Posterior cingulate gyrus (tissue), 11 donors: Measurements from ENCODE around the gene IKZF2.

Source experiments
- DNase-seq, 10 donors: peaks; one replicate each; pipeline versions ENCODE4 v3.0.0 to v3.0.0-alpha.2; 2020 to 2021; ENCODE audit warnings: mixed read lengths in 3 of 10
- intact Hi-C: fragments of 100-400 bp; cut with DNase I; formaldehyde crosslinking; loops from one replicate; pipeline ENCODE4 v1.15.1; 2023

Gene IKZF2

DNA sequence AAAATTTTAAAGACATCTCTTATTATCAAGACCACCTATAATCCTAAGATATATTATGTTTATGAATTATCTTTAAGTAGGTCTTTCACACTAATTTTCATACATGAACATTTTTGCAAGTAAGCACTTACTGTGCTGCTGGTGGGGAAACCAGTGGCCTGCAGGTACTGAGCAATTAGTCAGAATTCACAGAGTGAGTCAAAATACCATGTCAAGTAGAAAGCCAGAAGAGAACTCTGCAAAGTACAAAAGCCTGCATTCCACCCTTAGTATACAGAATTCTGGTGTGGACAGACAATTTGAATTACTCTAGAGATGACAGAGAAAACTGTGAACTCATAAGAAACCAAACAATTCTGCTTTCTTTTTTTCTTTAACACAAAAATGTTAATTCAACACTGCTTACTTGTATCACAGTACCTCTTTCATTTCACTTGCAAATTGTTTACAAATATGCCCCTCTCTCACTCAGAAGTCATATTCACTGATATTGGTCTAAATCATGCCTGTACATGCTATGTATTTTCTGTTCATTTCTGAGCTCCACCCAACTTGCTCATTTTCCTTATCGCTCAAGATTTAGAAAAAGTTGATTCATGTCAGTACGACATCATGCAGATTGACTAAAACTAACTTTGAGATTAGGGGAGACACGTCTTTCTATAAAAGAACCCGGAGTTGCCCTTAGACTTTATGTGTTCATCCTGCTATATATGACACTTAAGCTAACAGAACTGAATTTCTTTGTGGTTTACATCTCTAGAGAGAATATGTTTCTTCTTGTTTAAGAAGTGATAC is 182.9 kb downstream of the IKZF2 start:
- intact Hi-C loops: no loop called here
- DNase-seq: no peak

DNA sequence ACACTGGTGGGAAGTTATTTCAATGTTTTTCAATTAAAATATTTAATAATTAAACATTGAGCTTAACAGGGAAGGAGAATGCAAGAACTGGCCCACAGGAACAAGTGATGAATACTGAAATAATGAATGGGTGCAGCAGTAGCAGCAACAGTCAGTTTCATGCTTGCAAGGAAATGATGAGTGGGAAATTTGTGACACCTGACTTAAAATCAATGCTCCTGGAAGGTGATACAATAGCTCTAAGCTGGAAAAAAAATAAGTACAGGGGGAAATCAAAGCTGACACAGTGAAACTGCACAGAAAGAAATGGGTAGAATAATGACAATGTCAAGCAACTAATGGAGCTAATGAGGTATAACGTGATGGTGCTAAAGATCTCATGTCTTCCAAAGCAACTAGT is 184.5 kb downstream of the IKZF2 start:
- intact Hi-C loops: no loop called here

DNA sequence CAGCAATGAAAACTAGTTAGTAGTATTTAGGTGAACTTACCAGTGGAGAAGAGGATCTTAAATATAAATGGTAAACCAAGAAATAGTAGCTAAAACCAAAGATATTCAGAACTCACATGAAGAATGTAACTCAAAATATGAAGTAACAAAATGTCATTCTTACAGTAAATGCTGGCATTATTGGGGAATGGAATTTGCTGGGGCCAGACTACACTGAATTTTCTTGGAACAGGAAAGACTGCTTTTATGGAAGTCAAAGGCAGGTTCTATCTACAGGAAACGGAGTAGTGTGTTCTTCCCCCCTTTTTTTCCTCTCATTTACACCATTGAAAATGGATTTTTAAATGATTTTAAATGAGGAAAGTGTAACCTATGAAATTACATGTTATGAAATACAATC is 188.7 kb downstream of the IKZF2 start:
- intact Hi-C loops: no loop called here
- no peak for DNase-seq

More for the DNA sequence above, 184.5 kb downstream of the IKZF2 start:
- DNase-seq: no peak

DNA sequence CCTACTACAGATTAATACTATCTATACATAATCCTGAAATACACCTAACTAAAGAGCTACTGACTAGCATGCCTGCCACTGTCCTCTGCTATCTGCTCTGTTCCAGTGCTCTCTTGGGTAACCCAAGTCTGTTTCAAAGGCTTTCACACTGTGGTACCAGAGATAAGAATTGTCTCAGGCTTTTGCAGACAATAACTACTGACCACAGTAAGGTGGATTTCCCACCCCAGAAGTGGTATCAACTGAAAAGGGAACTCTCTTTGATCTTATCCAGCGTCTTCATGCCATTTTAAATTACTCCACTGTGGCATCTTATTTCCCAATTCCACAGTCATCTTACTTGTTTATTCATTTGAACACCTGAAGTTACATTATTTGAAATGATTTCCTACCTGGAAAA is 190.2 kb downstream of the IKZF2 start:
- DNase-seq: no peak
- intact Hi-C loops: no loop called here

DNA sequence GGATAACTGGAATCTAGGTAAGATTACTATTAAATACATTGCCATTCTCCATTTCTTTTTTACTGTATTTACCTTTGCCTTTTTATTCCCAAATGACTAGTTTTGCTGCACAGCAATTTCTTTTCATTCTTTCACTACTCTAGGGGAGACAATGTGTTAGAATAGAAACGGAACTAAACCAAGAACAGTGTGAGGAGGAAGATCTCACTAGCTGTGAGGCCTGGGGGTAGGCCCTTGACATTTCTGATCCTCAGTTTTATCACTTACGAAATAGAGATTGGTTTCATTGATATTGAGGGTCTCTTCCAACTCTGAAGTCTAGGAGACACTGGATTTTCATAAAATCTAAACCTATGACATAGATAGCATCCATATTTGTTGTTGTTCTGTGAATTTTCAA is 191.1 kb downstream of the IKZF2 start:
- intact Hi-C loops: no loop called here
- DNase-seq: no peak

DNA sequence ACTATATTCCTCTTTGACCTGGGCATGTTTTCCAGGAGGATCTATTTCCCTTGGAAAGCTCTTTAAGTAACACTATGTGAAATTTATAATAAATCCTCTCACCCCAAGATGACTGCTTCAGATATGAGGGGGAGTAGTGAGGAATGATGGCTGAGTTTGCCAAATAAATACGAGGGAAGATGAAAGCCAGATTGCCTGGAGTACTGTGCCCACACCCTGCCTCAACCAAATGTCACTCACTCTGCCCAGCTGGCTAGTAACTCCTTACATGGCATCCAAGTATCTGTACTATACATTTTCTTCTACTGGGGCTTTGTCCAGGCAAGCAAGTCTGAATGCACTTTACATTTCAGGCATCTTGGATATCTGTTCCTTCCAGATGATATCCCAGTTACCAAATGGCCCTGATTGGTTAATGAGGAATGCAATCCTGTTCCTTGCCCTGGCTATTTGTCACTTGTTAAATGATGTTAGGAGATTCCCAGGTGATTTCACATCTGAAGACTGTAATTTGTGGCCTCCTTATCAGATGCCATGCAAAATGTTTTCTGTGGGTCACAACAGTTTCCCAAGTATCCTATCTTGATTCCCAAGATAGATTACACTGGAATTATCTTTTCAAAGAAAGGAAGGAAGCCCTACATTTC is 191.8 kb downstream of the IKZF2 start:
- peak in 3 of 10 donors; percentile 25 to 81 (median 68) for DNase-seq
- intact Hi-C loops: no loop called here

DNA sequence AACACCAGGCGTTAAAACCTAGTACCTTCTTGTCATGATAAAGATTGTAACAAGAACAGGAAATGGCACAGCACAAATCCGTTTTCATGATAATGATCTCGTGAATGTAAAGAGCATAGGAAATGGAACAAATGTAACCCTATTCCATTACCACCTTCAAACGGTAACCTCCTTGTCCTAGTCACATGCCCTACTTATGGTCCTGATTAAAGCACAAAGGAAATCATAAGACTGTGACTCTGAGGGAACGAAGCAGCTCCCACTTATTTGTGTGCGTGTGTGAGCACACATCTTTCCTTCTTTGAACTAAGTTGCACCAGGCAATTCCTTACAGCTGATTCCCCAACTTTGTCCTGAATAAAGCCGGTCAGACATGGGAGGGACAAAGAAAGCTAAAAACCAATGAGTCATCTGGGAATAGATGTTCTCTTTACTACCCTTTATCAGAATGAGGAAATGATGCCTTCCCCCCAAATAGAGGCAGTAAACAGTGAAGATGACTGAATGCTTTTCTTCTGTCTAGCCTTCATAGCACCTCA is 192.6 kb downstream of the IKZF2 start:
- intact Hi-C loops: no loop called here
- no peak for DNase-seq

DNA sequence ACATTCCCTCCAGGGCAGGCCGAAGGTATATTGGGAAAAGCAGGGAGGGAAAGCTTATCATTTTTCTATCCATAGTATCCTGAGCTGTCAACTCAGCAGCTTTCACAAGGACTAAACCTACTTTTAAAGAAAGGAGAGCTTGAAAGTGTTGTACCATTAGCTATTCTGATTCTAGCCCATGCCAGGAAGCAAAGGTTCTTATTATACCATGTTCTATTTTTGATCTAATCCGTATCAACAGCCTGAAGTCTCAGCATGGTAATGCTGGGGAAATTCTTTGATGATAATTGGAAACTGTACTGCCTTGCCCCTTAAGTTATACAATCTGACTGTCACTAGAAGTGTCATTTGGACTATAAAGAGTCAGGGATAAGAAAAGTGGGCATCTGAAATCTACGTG is 193.3 kb downstream of the IKZF2 start:
- intact Hi-C loops: no loop called here
- DNase-seq: no peak

DNA sequence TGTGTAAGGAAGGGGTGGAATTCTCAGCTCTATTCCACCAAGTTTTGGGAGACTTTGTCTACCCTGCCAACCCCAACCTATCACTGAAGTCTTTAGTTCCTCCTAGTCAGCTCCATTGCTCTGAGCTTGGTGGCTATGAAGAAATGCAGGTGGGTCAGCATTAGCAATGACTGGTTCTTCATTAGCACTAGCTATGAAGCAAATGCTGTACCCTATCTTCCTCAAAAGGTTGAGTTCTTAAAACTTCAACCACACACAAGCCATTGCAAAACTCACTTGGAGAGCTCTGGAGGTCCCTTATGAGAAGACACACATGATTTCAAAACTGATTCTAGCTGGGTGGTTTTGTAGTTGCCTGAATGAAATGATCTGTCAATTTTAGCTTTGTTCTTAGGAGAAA is 193.8 kb downstream of the IKZF2 start:
- intact Hi-C loops: no loop called here
- DNase-seq: no peak

DNA sequence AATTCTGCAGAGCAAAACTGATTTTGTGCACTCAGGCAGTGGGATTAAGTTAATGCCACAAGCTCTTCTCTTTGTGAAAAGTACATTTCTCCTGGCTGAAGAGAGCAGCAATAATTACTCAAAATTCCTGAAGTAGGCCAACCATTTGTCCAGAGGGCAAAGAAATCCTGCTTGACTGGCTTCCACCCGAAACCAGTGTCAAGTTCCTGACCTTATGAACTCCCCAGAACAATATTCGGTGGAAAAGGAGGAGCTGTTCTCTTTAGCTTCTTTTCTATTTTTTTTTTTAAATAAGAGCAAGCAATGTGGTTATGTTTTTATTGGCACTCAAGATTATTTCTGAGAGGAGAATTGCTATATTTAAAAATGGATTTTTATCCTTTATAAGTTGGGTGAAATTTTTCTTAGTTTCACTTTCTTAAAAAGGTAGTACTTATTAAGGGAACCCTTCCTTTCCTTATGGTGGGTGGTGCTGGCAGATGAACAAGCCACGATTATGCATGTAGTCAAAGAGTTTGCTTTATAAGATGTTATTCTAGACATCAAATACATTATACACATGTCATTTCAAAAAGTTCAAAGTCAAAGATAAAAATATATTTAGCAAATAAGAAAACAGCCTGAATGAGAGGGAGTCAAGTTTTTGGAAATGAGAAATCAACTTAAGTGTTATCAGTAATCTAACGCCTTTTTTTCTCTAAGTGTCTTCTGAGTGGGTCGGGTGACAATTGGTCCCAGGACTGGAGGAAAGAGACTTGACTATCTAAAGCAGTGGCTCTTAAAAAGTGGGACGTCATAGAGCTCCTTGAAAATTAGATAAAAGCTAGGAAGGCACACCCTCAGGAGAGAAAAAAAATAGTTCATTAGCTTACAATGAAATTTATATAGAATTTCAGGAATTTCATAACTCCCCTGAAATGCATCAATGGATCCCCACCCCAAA is 194.5 kb downstream of the IKZF2 start:
- intact Hi-C loops: no loop called here
- DNase-seq: no peak

DNA sequence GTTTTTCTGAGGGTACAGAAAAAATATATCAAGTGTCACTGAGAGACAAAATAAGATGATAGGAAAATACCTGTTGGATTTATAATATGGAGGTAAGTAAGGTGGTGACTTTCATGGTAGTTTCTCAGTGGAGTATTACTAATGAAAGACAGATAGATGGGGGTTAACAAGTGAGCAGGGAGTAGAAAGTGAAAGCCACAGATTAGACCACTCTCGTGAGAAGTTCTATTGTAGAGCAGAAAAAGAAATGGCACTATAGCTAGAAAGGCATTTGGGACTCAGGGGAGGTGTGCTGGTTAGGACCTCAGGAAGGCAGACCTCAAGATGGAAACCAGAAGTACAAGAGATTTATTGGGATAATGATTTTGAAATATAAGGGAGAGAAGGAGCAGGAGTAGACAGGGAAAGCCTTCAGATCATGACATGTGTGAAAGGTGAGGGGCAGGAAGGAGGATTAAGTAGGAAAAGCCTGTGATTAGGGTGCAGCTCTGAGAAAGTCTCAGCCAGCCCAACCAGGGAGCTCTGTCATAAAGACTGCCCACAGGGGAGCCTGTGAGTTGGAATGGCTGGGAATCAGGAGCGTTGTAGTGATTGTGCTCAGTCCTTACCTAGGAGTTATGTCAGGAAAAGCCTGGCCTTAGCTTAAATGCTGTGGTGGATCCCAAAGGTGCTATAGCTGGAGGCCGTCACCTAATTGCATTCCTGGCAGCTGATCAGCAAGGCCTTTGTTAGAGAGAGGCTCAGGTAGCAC is 198.1 kb downstream of the IKZF2 start:
- DNase-seq: no peak
- intact Hi-C loops: no loop called here

DNA sequence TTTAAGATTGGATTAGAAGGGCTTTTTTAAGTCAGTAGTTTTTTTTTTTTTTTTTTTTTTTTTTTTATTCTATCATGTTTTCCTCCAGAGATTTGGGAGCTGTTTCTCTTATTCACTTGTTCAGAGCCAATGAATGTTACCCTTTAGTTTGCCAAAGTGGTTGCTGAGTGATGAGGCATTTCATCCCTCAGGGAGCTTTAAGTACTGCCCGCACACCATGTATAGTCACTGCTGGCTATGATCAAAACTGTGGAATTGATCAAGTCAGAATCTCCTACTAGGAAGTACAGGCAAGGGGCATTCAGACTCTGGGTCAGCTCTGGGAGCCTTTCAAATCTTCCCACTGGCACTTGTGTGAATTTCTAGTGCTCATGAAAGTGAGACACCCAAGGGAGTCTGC is 201.6 kb downstream of the IKZF2 start:
- no peak for DNase-seq
- intact Hi-C loops: no loop called here
